SK-N-SH (cell line): ENCODE measurements around the gene IPO9. TPM values are rescaled to one million over a fixed set of nuclear protein-coding genes. Genes with fewer than 3 reads are reported as not detected.

Source experiments
- CTCF ChIA-PET: fragments of 300-600, 350-600 bp; formaldehyde crosslinking; extraction: SDS; loops from one replicate; lab custom pipeline; 2021; lab: Yijun Ruan, JAX
- POLR2A ChIA-PET: fragments of 350-600 bp; sonication (Branson Sonifier 250); formaldehyde crosslinking; extraction: SDS; loops from one replicate; lab custom pipeline; 2020; ENCODE audit warnings: antibody characterized with exemption, inconsistent platforms; lab: Yijun Ruan, JAX
- DNase-seq: peaks from one replicate; pipeline ENCODE4 v3.0.0; 2012
- H2AFZ ChIP-seq: fragments of 200-600 bp; sonication (generic); 2 replicates; pipeline ENCODE4 v1.8.1; 2016; ENCODE audit warnings: antibody characterized with exemption, mild to moderate bottlenecking, low read depth
- H3F3A ChIP-seq: fragments of 200-600 bp; sonication (generic); replicated peaks from 2 replicates; pipeline ENCODE3; 2016; ENCODE audit warnings: antibody characterized with exemption, mild to moderate bottlenecking; ENCODE audit not compliant: insufficient read depth
- H3K27ac ChIP-seq, 2 experiments: fragments of 200-500 bp in 1 of 2; fragments of 200-600 bp in 1 of 2; sonication (Bioruptor generic) in 1 of 2; sonication (generic), shearing (Covaris generic) in 1 of 2; 2 replicates each; pipeline versions ENCODE4 v1.5.1 to v1.6.1; 2014 to 2016; ENCODE audit warnings: low read depth in 2 of 2, inconsistent platforms in 1 of 2, low read length in 1 of 2, mild to moderate bottlenecking in 1 of 2, mixed read lengths in 1 of 2
- H3K27me3 ChIP-seq: fragments of 200-600 bp; sonication (generic), shearing (Covaris generic); 2 replicates; pipeline ENCODE4 v1.6.1; 2016; ENCODE audit warnings: mixed run types; ENCODE audit not compliant: insufficient read depth
- H3K36me3 ChIP-seq, 2 experiments: fragments of 200-500 bp in 1 of 2; fragments of 200-600 bp in 1 of 2; sonication (Bioruptor generic) in 1 of 2; sonication (generic) in 1 of 2; replicated peaks in 1 of 2; 2 replicates each; pipeline versions ENCODE3 to v1.5.1; 2014 to 2016; ENCODE audit warnings: low read length in 1 of 2, mild to moderate bottlenecking in 1 of 2; ENCODE audit not compliant: insufficient read depth in 2 of 2, control insufficient read depth in 1 of 2
- H3K4me1 ChIP-seq, 2 experiments: fragments of 200-500 bp in 1 of 2; fragments of 200-600 bp in 1 of 2; sonication (Bioruptor generic) in 1 of 2; sonication (generic), shearing (Covaris generic) in 1 of 2; 2 replicates each; pipeline versions ENCODE4 v1.5.1 to v1.6.1; 2014 to 2016; ENCODE audit warnings: low read depth in 1 of 2, low read length in 1 of 2, mixed run types in 1 of 2; ENCODE audit not compliant: insufficient read depth in 2 of 2, control insufficient read depth in 1 of 2
- H3K4me2 ChIP-seq: fragments of 200-600 bp; sonication (generic), shearing (Covaris generic); 2 replicates; pipeline ENCODE4 v1.6.1; 2017; ENCODE audit warnings: mixed run types
- H3K4me3 ChIP-seq, 2 experiments: fragments of 200-500 bp in 1 of 2; fragments of 200-600 bp in 1 of 2; sonication (Bioruptor generic) in 1 of 2; sonication (generic), shearing (Covaris generic) in 1 of 2; 2 replicates each; pipeline versions ENCODE4 v1.5.1 to v1.8.1; 2014 to 2016; ENCODE audit warnings: low read depth in 2 of 2, inconsistent platforms in 1 of 2, low read length in 1 of 2, mild to moderate bottlenecking in 1 of 2, mixed read lengths in 1 of 2, moderate library complexity in 1 of 2
- H3K79me2 ChIP-seq: fragments of 200-600 bp; sonication (generic); 2 replicates; pipeline ENCODE4 v1.8.1; 2017; ENCODE audit warnings: mild to moderate bottlenecking; ENCODE audit not compliant: insufficient read depth
- H3K9ac ChIP-seq: fragments of 200-600 bp; sonication (generic); 2 replicates; pipeline ENCODE4 v1.6.1; 2017; ENCODE audit warnings: mixed run types
- H3K9me2 ChIP-seq: fragments of 200-600 bp; sonication (generic); 2 replicates; pipeline ENCODE4 v1.6.1; 2017; ENCODE audit warnings: mixed run types
- H3K9me3 ChIP-seq: fragments of 200-600 bp; sonication (generic); 2 replicates; pipeline ENCODE4 v1.6.1; 2017; ENCODE audit warnings: mixed run types, mild to moderate bottlenecking, moderate library complexity
- H4K20me1 ChIP-seq: fragments of 200-600 bp; sonication (generic); 2 replicates; pipeline ENCODE4 v1.6.1; 2017; ENCODE audit warnings: mild to moderate bottlenecking, mixed run types; ENCODE audit not compliant: insufficient read depth
- CTCF ChIP-seq: fragments of 200-600 bp; sonication (generic); IDR thresholded peaks from 2 replicates; pipeline ENCODE4 v1.6.1; 2017; ENCODE audit warnings: antibody characterized with exemption, mild to moderate bottlenecking, moderate library complexity
- ELF1 ChIP-seq: IDR thresholded peaks from 2 replicates; pipeline ENCODE4 v1.4.0; 2012
- EP300 ChIP-seq, 2 experiments: IDR thresholded peaks; 2 replicates each; pipeline versions ENCODE4 v1.4.0 to v1.6.1; 2012; ENCODE audit warnings: borderline replicate concordance in 1 of 2, low read depth in 1 of 2, low read length in 1 of 2
- FOXM1 ChIP-seq: IDR thresholded peaks from 2 replicates; pipeline ENCODE4 v1.4.0; 2012; ENCODE audit warnings: low read depth, mild to moderate bottlenecking
- JUND ChIP-seq: IDR thresholded peaks from 2 replicates; pipeline ENCODE4 v1.4.0; 2012
- MEF2A ChIP-seq: IDR thresholded peaks from 2 replicates; pipeline ENCODE4 v1.4.0; 2012; ENCODE audit warnings: low read depth, borderline replicate concordance
- NFIC ChIP-seq: IDR thresholded peaks from 2 replicates; pipeline ENCODE4 v1.4.0; 2012; ENCODE audit warnings: borderline replicate concordance
- PBX3 ChIP-seq: IDR thresholded peaks from 2 replicates; pipeline ENCODE4; 2012
- POLR2AphosphoS5 ChIP-seq: IDR thresholded peaks from 2 replicates; pipeline ENCODE4 v1.6.1; 2012; ENCODE audit warnings: low read depth, low read length
- RAD21 ChIP-seq: IDR thresholded peaks from 2 replicates; pipeline ENCODE4 v1.6.1; 2012; ENCODE audit warnings: mild to moderate bottlenecking, low read length
- RCOR1 ChIP-seq: fragments of 150-350 bp; IDR thresholded peaks from 2 replicates; pipeline ENCODE4 v1.6.1; 2017; ENCODE audit warnings: antibody characterized with exemption, low read length
- TCF12 ChIP-seq: IDR thresholded peaks from 2 replicates; pipeline ENCODE4 v1.4.0; 2012
- USF2 ChIP-seq: fragments of 150-350 bp; IDR thresholded peaks from 2 replicates; pipeline ENCODE4 v1.6.1; 2017; ENCODE audit warnings: antibody characterized with exemption, low read length, low read depth, borderline replicate concordance
- YY1 ChIP-seq: IDR thresholded peaks from 2 replicates; pipeline ENCODE4 v1.4.0; 2012; ENCODE audit warnings: low read depth, mild to moderate bottlenecking
- WGBS: methylation state at CpG from one replicate; pipeline ENCODE4 v1.1.6; 2017; ENCODE audit warnings: low lambda C conversion rate; 5-methylcytosine and 5-hydroxymethylcytosine counted together
- polyA plus RNA-seq, 3 experiments: library from polyadenylated mRNA; depleted of rRNA; stranded (reverse); fragments of >200 nt; gene quantifications; 2 replicates each; pipeline ENCODE4 v1.2.3, GENCODE V29; 2012
- TF ChIP-seq, protein P1 (sequence below): IDR thresholded peaks from 2 replicates; pipeline ENCODE4 v1.4.0; 2012; ENCODE audit warnings: low read depth, borderline replicate concordance
- TF ChIP-seq, protein P2 (sequence below): IDR thresholded peaks from 2 replicates; pipeline ENCODE4 v1.6.1; 2012; ENCODE audit warnings: mild to moderate bottlenecking, low read depth, low read length, moderate library complexity

Gene IPO9
- polyA plus RNA-seq, 1 of the 3 experiments (the other 2 are of a cell fraction), result 24.5 TPM

GRCh38 chr1:201883786-201884185 lies 54.8 kb downstream of the IPO9 start (continued):
- TF ChIP-seq JUND (0 out of 2 replicates have a peak, but pooled peaks have one; percentile 50), USF2 (no peak)
- TF ChIP-seq, all 33 proteins: peak for 5

GRCh38 chr1:201884425-201884824 lies 55.5 kb downstream of the IPO9 start:
- no peak overlapping the region for H3K9ac ChIP-seq
- no peak overlapping the region for H3K4me3 ChIP-seq
- H3K36me3 ChIP-seq, result no peaks in the 10 kb centered on the region
- no peaks in the 10 kb centered on the region for H3K9me2 ChIP-seq
- H3K4me2 ChIP-seq, result peak overlapping the region; percentile 58; the same call in 1 of the 2 replicates
- no peak overlapping the region for H2AFZ ChIP-seq
- ChIA-PET POLR2A (interaction anchor here (0.9 kb wide), 1 partner anchor 10 kb away, joined by 3 read pairs; no protein-coding TSS in a partner anchor), CTCF (interaction anchor here (1.7 to 3.9 kb wide), 3 partner anchors 11 to 372 kb away, joined by 6 to 39 read pairs (median 11); no protein-coding TSS in a partner anchor)
- peaks cover 27% of the 10 kb centered on the region for H3F3A ChIP-seq
- TF ChIP-seq TCF12 (no peak), MEF2A (no peak), ELF1 (no peak), RCOR1 (no peak), POLR2AphosphoS5 (no peak), RAD21 (no peak), NFIC (no peak), EP300 (IDR thresholded peaks at IDR 0.05; ENCODE audit: borderline replicate concordance in 1 of 2, low read depth in 1 of 2, low read length in 1 of 2) (no peak), USF2 (no peak), CTCF (no peak), FOXM1 (no peak), YY1 (no peak), PBX3 (no peak)
- TF ChIP-seq, protein P1, sequence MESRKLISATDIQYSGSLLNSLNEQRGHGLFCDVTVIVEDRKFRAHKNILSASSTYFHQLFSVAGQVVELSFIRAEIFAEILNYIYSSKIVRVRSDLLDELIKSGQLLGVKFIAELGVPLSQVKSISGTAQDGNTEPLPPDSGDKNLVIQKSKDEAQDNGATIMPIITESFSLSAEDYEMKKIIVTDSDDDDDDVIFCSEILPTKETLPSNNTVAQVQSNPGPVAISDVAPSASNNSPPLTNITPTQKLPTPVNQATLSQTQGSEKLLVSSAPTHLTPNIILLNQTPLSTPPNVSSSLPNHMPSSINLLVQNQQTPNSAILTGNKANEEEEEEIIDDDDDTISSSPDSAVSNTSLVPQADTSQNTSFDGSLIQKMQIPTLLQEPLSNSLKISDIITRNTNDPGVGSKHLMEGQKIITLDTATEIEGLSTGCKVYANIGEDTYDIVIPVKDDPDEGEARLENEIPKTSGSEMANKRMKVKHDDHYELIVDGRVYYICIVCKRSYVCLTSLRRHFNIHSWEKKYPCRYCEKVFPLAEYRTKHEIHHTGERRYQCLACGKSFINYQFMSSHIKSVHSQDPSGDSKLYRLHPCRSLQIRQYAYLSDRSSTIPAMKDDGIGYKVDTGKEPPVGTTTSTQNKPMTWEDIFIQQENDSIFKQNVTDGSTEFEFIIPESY, result no peak
- TF ChIP-seq, protein P2, sequence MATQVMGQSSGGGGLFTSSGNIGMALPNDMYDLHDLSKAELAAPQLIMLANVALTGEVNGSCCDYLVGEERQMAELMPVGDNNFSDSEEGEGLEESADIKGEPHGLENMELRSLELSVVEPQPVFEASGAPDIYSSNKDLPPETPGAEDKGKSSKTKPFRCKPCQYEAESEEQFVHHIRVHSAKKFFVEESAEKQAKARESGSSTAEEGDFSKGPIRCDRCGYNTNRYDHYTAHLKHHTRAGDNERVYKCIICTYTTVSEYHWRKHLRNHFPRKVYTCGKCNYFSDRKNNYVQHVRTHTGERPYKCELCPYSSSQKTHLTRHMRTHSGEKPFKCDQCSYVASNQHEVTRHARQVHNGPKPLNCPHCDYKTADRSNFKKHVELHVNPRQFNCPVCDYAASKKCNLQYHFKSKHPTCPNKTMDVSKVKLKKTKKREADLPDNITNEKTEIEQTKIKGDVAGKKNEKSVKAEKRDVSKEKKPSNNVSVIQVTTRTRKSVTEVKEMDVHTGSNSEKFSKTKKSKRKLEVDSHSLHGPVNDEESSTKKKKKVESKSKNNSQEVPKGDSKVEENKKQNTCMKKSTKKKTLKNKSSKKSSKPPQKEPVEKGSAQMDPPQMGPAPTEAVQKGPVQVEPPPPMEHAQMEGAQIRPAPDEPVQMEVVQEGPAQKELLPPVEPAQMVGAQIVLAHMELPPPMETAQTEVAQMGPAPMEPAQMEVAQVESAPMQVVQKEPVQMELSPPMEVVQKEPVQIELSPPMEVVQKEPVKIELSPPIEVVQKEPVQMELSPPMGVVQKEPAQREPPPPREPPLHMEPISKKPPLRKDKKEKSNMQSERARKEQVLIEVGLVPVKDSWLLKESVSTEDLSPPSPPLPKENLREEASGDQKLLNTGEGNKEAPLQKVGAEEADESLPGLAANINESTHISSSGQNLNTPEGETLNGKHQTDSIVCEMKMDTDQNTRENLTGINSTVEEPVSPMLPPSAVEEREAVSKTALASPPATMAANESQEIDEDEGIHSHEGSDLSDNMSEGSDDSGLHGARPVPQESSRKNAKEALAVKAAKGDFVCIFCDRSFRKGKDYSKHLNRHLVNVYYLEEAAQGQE, result no peak
- H3K79me2 ChIP-seq, result no peaks in the 10 kb centered on the region
- peaks cover 4% of the 10 kb centered on the region; the same call in 1 of the 2 replicates for H4K20me1 ChIP-seq
- WGBS, result no CpG with 5 or more reads among the region's 1 CpG
- H3K4me1 ChIP-seq, result peaks cover 24 to 47% of the 10 kb centered on the region in 2 experiments; a peak in 3 of 4 replicates
- no peaks in the 10 kb centered on the region for H3K9me3 ChIP-seq
- peak overlapping the region in 1 of 2 experiments; percentile 59; a peak in 2 of 4 replicates for H3K27ac ChIP-seq
- H3K27me3 ChIP-seq, result no peaks in the 10 kb centered on the region
- no peak for DNase-seq
